NCI-H2081 treated with DMSO at 0.1 percent for 48 hours (cell line): ENCODE results near the gene SH3BP4.

Experiments used
- DNase-seq: peaks from one replicate; lab custom pipeline; 2025; lab: John Stamatoyannopoulos, UW

The SH3BP4 gene

GRCh38 chr2:234967201-234967869 lies 15.5 kb downstream of the SH3BP4 start:
- no peak for DNase-seq

- DNase-seq: no peak
These were observed 16.0 kb downstream of the SH3BP4 start for GRCh38 chr2:234967870-234968208.

GRCh38 chr2:234968631-234969305 lies 17.0 kb downstream of the SH3BP4 start:
- no peak for DNase-seq

- no peak for DNase-seq
These were observed 17.7 kb downstream of the SH3BP4 start for GRCh38 chr2:234969306-234970098.

- no peak for DNase-seq
These were observed 18.3 kb downstream of the SH3BP4 start for GRCh38 chr2:234970099-234970440.

GRCh38 chr2:234970477-234970882 lies 18.7 kb downstream of the SH3BP4 start:
- no peak for DNase-seq

- DNase-seq: no peak
These were observed 19.7 kb downstream of the SH3BP4 start for GRCh38 chr2:234971496-234971895.

GRCh38 chr2:234973008-234973407 lies 21.2 kb downstream of the SH3BP4 start:
- DNase-seq: no peak

GRCh38 chr2:234974501-234975385 lies 22.9 kb downstream of the SH3BP4 start:
- DNase-seq: no peak

- DNase-seq: no peak
These were observed 23.8 kb downstream of the SH3BP4 start for GRCh38 chr2:234975611-234976010.

GRCh38 chr2:234976479-234977227 lies 24.8 kb downstream of the SH3BP4 start:
- DNase-seq: no peak

GRCh38 chr2:234977228-234977679 lies 25.4 kb downstream of the SH3BP4 start:
- no peak for DNase-seq

- DNase-seq: no peak
These were observed 26.8 kb downstream of the SH3BP4 start for GRCh38 chr2:234978466-234979203.

- no peak for DNase-seq
These were observed 27.7 kb downstream of the SH3BP4 start for GRCh38 chr2:234979204-234980167.

- peak; percentile 70 for DNase-seq
These were observed 28.8 kb downstream of the SH3BP4 start for GRCh38 chr2:234980451-234981187.

- DNase-seq: no peak
These were observed 29.6 kb downstream of the SH3BP4 start for GRCh38 chr2:234981197-234982095.

GRCh38 chr2:234982096-234982834 lies 30.4 kb downstream of the SH3BP4 start:
- no peak for DNase-seq
